SU-DHL-6 (cell line): ENCODE results near the gene ANKLE1.

Experiments used
- EZH2phosphoT487 ChIP-seq: fragments of 200-600 bp; sonication (generic), shearing (Covaris generic); conservative IDR thresholded peaks from 2 replicates; pipeline ENCODE4 v1.6.1; 2018; ENCODE audit warnings: mild to moderate bottlenecking, antibody characterized with exemption, low read length, moderate library complexity, mixed read lengths
- TF ChIP-seq, protein P1 (sequence below): fragments of 200-600 bp; sonication (generic); IDR thresholded peaks from one replicate; pipeline ENCODE4 v1.5.1; 2017; ENCODE audit warnings: antibody characterized with exemption, mild to moderate bottlenecking, low read length, moderate library complexity; ENCODE audit not compliant: insufficient read depth, poor library complexity, severe bottlenecking

DNA sequence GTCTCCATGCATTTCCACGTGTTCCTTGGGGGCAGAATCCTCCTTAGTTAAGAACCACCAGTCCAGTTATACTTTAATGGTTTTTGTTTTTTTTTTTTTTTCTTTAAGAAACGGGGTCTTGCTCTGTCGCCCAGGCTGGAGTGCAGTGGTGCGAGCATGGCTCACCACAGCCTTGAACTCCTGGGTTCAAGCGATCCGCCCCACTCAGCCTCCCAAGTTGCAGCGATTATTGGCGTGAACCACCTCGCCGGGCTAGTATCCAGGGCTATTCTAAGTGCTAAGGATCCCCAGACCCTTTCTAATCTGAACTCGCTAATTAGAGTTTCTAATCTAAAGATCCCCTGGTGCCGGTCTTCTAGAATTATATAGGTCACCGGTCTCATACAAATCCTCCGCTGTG lies 11.9 kb downstream of the ANKLE1 start:
- TF ChIP-seq, protein P1, sequence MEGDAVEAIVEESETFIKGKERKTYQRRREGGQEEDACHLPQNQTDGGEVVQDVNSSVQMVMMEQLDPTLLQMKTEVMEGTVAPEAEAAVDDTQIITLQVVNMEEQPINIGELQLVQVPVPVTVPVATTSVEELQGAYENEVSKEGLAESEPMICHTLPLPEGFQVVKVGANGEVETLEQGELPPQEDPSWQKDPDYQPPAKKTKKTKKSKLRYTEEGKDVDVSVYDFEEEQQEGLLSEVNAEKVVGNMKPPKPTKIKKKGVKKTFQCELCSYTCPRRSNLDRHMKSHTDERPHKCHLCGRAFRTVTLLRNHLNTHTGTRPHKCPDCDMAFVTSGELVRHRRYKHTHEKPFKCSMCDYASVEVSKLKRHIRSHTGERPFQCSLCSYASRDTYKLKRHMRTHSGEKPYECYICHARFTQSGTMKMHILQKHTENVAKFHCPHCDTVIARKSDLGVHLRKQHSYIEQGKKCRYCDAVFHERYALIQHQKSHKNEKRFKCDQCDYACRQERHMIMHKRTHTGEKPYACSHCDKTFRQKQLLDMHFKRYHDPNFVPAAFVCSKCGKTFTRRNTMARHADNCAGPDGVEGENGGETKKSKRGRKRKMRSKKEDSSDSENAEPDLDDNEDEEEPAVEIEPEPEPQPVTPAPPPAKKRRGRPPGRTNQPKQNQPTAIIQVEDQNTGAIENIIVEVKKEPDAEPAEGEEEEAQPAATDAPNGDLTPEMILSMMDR, result no peak
- TF ChIP-seq EZH2phosphoT487, result no peak
